ENCODE data around the gene ENTHD1.

DNA sequence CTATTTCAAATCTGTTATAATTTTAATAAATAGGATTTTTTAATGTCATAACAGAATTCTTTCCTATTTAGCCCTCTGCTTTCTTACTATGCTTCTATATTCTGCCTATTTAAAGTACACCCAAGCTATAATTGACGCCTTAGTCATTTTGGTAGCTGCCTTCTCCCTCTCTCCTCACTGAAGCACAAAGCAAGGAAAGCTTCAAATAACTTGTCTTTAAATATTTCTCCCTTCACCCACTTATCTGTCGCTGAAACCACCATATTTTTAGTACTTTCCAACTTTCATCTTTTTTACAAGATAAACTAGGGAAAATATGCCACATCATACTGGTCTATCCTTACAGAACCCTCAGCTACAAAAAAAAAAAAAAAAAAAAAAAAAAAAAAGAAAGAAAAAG lies 127.9 kb downstream of the ENTHD1 start:
- TF ChIP-seq, protein P1, sequence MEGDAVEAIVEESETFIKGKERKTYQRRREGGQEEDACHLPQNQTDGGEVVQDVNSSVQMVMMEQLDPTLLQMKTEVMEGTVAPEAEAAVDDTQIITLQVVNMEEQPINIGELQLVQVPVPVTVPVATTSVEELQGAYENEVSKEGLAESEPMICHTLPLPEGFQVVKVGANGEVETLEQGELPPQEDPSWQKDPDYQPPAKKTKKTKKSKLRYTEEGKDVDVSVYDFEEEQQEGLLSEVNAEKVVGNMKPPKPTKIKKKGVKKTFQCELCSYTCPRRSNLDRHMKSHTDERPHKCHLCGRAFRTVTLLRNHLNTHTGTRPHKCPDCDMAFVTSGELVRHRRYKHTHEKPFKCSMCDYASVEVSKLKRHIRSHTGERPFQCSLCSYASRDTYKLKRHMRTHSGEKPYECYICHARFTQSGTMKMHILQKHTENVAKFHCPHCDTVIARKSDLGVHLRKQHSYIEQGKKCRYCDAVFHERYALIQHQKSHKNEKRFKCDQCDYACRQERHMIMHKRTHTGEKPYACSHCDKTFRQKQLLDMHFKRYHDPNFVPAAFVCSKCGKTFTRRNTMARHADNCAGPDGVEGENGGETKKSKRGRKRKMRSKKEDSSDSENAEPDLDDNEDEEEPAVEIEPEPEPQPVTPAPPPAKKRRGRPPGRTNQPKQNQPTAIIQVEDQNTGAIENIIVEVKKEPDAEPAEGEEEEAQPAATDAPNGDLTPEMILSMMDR (IDR thresholded peaks at IDR 0.05; ENCODE audit: low read length) = no peak
- TF ChIP-seq EZH2 (optimal IDR thresholded peaks at IDR 0.05; ENCODE audit: low read depth, low read length) (no peak), EZH2phosphoT487 (IDR thresholded peaks at IDR 0.05; ENCODE audit: low read length) (no peak)
